GM18508 (cell line): ENCODE data around the gene LLPH.

Source experiments
- ATAC-seq: cut with Tn5 transposase; IDR thresholded peaks from one replicate; pipeline ENCODE4 v1.9.1; 2021; ENCODE audit warnings: moderate number of reproducible peaks; ENCODE audit not compliant: insufficient read depth, unreplicated experiment

The LLPH gene

GRCh38 chr12:66144791-66145754 is 14.5 kb upstream of the LLPH start:
- ATAC-seq: no peak

- no peak for ATAC-seq
Measured at GRCh38 chr12:66143868-66144267, 13.3 kb upstream of the LLPH start.

GRCh38 chr12:66142826-66143225 is 12.3 kb upstream of the LLPH start:
- no peak for ATAC-seq

GRCh38 chr12:66141299-66141698 is 10.7 kb upstream of the LLPH start:
- ATAC-seq: no peak

- no peak for ATAC-seq
Measured at GRCh38 chr12:66140731-66141130, 10.2 kb upstream of the LLPH start.

- no peak for ATAC-seq
Measured at GRCh38 chr12:66139328-66139727, 8.8 kb upstream of the LLPH start.

GRCh38 chr12:66137937-66138336 is 7.4 kb upstream of the LLPH start:
- no peak for ATAC-seq

- no peak for ATAC-seq
Measured at GRCh38 chr12:66132408-66132807, 1.9 kb upstream of the LLPH start.

GRCh38 chr12:66131067-66131688 is 628 bp upstream of the LLPH start:
- no peak for ATAC-seq

GRCh38 chr12:66129934-66130266 is 650 bp downstream of the LLPH start:
- ATAC-seq: no peak

GRCh38 chr12:66127650-66128049 is 2.9 kb downstream of the LLPH start:
- ATAC-seq: no peak

GRCh38 chr12:66120477-66120876 is 10.1 kb downstream of the LLPH start:
- no peak for ATAC-seq

- no peak for ATAC-seq
Measured at GRCh38 chr12:66119870-66120241, 10.7 kb downstream of the LLPH start.

- no peak for ATAC-seq
Measured at GRCh38 chr12:66119229-66119869, 11.2 kb downstream of the LLPH start.

- ATAC-seq: peak; percentile 52
Measured at GRCh38 chr12:66118240-66118891, 12.2 kb downstream of the LLPH start.

- ATAC-seq: no peak
Measured at GRCh38 chr12:66117242-66117641, 13.3 kb downstream of the LLPH start.

- no peak for ATAC-seq
Measured at GRCh38 chr12:66115071-66115600, 15.4 kb downstream of the LLPH start.

GRCh38 chr12:66113471-66113870 is 17.1 kb downstream of the LLPH start:
- ATAC-seq: no peak

- ATAC-seq: no peak
Measured at GRCh38 chr12:66111605-66112004, 18.9 kb downstream of the LLPH start.

GRCh38 chr12:66109056-66109455 is 21.5 kb downstream of the LLPH start:
- ATAC-seq: no peak

- no peak for ATAC-seq
Measured at GRCh38 chr12:66108386-66108785, 22.2 kb downstream of the LLPH start.
